ENCODE measurements around the gene POLR2A.

DNA sequence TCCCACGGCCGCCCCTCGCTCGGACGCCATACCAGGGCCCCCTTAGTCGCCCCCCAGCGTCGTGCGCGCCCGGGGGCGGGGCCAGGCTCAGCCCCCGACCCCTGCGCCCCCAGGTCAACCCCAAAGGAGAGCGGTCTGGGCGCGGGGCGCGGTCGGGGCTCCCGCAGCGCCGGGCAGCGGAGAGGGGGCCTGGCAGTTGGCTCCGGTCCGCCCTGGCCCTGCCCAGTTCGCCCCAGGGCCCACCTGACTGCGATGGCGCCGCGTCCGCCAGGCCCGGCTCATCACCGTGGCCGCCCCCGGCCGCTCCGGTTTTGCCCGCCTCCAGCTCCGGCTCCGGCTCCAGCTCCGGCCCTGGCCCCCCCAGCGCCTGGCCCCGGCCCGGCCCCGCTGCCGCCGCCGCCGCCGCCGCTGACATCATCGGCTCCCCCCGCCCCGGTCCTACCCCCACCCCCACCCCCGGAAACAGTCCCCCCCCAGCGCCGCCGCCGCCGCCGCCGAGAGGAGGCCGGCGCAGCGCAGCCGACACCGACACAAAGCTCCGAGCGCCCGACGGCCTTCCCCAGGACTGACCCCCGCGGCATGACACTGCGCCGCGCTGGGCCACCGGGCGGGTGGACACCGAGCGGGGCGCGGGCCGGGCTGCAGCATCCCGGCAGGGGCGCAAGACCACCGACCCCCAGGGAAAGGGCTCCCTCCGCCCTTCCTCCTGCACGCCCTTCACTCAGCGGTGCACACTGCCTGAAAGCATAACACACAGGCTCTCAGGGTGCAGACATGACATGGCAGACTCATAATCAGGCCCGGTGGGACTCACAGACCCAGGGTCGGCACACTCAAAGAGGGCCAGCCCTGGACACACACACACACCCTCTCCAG, 4.7 kb upstream of the POLR2A start, which contains the start of gene ZBTB4:
- TF ChIP-seq CTCF (IDR thresholded peaks at IDR 0.05; ENCODE audit: borderline replicate concordance, extremely low read depth, low read length, poor library complexity, severe bottlenecking) (no peak), EZH2 (IDR thresholded peaks at IDR 0.05; ENCODE audit: borderline replicate concordance, low read depth, low read length, severe bottlenecking) (no peak)
